Stimulated activated CD4-positive, alpha-beta T cell treated with anti-CD3 and anti-CD28 coated beads, Interleukin-12 subunit alpha, Interleukin-12 subunit beta, amount 100 ng/mL, for 24 hours (primary cell): ENCODE data around the gene TGFB1.
"Not testable (repeated sequence)": the region's sequence is repeated elsewhere in the genome, so short reads cannot be mapped to it uniquely, and the experiment has no call there.

Experiments used
- DNase-seq, 2 experiments: peaks; one replicate each; pipeline ENCODE4 v3.0.0-alpha.2; 2020; ENCODE audit warnings: low read depth in 2 of 2

Gene TGFB1

DNA sequence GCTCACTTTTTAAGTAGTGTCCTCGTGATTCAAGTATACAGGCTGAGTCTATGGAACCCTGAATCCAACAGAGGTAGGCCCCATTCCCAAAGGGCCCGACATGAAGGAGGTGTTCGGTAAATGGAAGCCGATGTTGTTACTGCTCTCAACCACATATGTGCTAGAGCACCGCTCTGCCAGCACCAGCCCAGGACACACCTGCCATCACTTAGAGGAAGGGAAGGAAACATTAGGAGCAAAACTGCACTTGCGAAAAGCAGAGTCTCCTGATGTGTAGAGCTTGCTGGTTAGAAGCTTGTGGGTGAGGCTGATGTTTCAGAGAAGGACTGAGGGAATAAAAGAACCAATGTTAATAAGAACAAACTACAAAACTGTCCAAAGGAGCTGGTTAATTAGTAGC, 53.2 kb downstream of the TGFB1 start:
- DNase-seq, result no peak

DNA sequence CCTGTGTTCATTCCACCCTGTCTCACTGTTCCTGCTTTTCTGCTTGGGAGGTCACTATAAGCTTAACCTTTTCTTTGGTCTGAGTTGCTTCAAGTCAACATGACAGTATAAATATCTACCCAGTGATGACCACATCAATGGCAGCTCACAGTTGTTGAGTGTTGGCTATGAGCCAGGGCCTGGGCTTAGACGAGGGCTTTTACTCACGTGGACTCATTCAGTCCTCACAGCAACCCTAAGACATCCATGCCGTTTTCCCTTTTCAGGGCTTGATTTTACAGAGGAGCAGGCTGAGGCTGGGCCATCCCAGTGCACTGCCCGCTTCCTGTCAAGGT, 54.0 kb downstream of the TGFB1 start:
- DNase-seq, result no peak

- DNase-seq, result no peak
Observed at GRCh38 chr19:41299046-41299754, 54.5 kb downstream of the TGFB1 start.

DNA sequence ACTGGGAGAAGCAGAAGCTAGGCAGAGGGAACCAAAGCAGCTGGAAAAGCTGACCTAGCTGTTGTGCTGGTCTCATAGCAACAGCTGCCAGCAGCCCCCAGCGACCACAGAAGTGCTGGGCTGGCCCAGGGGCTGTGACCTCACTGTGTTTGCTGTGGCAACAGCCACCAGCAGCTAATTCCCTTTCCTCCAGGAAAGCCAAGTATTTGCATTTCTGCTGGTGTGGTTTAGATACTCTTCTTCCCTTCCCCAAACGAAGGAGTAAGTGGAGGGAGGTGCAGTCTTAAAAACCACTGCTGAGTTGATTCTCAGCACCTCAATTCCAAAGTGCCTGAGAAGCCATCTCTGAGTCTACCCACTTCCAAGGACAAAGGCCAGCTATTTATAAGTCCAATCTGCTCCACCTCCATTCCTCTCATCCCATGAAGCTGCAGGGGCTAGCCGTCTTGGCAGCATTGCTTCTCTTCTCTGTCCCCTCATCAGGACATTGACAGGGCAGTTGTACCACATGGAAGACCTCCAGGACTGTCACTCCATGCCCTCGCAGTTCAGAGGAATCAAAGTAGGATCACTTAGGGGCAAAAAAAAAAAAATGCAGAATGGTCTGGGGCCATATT, 55.3 kb downstream of the TGFB1 start:
- no peak for DNase-seq

GRCh38 chr19:41297628-41298347, 55.9 kb downstream of the TGFB1 start:
- DNase-seq, result no peak

DNA sequence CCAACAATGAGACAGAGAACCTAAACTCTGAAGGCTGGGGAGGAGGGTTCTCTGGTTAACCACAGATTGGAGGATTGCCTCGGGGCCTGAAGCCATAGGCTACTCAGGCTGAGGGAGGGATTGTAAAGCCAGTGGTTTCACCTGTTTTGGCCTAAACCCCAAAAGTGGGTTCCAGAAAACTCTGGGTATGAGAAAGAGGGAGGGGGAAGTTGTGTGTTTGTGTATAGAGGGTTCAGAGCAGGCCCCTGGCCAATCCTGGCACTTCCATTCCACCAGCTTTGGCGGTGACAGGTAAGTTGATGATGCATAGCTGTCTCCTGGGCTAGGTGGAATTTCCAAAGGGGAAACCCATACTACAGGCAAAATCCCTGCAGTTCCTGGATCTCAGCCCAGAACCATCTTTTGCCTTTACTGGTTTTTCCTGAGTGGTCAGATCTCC, 57.3 kb downstream of the TGFB1 start:
- no peak for DNase-seq

DNA sequence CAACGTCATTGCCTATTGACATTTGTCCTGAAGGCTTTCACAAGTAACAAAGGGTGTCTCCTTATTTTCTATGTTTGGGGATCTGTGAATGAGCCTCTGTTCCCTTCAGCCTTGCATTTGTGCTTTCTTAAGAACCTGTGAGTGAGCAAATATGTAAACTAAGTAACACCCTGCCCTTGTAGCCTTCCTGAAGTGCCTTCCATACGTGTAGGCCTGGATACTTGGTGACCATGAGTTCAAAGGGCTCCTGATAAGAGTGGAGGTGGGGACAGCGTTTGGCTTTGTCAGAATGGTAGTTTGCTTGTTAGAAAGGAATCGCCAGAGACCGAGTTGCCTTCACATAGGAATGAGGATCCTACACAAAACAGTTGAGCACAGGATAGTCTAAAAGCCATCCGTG, 58.2 kb downstream of the TGFB1 start:
- no peak for DNase-seq

- DNase-seq, result no peak
Observed at GRCh38 chr19:41294393-41294792, 59.3 kb downstream of the TGFB1 start.

GRCh38 chr19:41289814-41290213, 63.9 kb downstream of the TGFB1 start:
- not testable (repeated sequence) for DNase-seq

- no peak for DNase-seq
Observed at GRCh38 chr19:41288673-41289530, 64.8 kb downstream of the TGFB1 start.
